ENCODE data around the gene NCEH1.
"Not testable (repeated sequence)": the region's sequence is repeated elsewhere in the genome, so short reads cannot be mapped to it uniquely, and the experiment has no call there.

DNA sequence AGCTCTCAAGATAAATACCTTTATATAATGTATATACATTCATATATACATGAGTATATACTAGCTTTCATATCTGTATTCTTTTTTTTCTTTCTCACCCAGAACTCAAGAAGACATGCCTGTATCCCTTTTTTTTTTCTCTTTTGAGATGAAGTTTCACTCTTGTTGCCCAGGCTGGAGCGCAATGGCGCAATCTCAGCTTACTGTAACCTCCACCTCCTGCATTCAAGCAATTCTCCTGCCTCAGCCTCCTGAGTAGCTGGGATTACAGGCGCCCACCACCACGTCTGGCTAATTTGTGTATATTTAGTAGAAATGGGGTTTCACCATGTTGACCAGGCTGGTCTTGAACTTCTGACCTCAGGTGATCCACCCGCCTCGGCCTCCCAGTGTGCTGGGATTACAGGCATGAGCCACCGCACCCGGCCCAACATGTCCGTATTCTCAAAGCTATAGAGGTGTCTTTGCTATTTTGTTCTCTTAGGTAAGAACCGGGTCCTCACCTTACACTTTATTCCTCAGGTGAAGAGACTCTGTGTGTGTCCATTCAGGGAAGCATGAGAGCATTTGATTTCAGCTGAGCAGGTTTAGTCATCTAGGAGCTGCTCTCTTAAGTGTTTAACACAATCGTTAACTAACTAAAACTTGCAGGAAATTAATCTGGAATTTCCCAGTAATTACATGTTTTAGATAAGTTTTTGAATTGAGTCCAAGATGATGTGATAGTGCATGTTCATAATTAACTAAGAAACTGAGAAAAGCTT, 115.8 kb downstream of the NCEH1 start:
- TF ChIP-seq, protein P1, sequence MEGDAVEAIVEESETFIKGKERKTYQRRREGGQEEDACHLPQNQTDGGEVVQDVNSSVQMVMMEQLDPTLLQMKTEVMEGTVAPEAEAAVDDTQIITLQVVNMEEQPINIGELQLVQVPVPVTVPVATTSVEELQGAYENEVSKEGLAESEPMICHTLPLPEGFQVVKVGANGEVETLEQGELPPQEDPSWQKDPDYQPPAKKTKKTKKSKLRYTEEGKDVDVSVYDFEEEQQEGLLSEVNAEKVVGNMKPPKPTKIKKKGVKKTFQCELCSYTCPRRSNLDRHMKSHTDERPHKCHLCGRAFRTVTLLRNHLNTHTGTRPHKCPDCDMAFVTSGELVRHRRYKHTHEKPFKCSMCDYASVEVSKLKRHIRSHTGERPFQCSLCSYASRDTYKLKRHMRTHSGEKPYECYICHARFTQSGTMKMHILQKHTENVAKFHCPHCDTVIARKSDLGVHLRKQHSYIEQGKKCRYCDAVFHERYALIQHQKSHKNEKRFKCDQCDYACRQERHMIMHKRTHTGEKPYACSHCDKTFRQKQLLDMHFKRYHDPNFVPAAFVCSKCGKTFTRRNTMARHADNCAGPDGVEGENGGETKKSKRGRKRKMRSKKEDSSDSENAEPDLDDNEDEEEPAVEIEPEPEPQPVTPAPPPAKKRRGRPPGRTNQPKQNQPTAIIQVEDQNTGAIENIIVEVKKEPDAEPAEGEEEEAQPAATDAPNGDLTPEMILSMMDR (IDR thresholded peaks at IDR 0.05 in 2 of 3, conservative IDR thresholded peaks at IDR 0.05 in 1 of 3; ENCODE audit: insufficient read depth in 2 of 3, low read depth in 1 of 3, low read length in 3 of 3) = not testable (repeated sequence)
- TF ChIP-seq MCM2 (IDR thresholded peaks at IDR 0.05; ENCODE audit: low read depth); ZFP30 (CRISPR knock-in tag; IDR thresholded peaks at IDR 0.05; ENCODE audit: borderline replicate concordance); SRSF9 (IDR thresholded peaks at IDR 0.05; ENCODE audit: borderline replicate concordance, low read depth, low read length); ZNF274 (IDR thresholded peaks at IDR 0.05; ENCODE audit: borderline replicate concordance, low read depth, low read length); RAD21 (CRISPR knock-in tag; conservative IDR thresholded peaks at IDR 0.05 in 1 of 2, IDR thresholded peaks at IDR 0.05 in 1 of 2); TBL1XR1 (IDR thresholded peaks at IDR 0.05; ENCODE audit: low read length in 2 of 2); EZH2 (IDR thresholded peaks at IDR 0.05; ENCODE audit: borderline replicate concordance, low read depth, low read length): not testable (repeated sequence)
- TF ChIP-seq, protein P2, sequence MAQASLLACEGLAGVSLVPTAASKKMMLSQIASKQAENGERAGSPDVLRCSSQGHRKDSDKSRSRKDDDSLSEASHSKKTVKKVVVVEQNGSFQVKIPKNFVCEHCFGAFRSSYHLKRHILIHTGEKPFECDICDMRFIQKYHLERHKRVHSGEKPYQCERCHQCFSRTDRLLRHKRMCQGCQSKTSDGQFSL (CRISPR knock-in tag; IDR thresholded peaks at IDR 0.05) = not testable (repeated sequence)
- TF ChIP-seq, protein P2 (tag; IDR thresholded peaks at IDR 0.05) = not testable (repeated sequence)
- peak; percentile 53 for TF ChIP-seq CEBPB (tag; IDR thresholded peaks at IDR 0.05)
- TF ChIP-seq, protein P3, sequence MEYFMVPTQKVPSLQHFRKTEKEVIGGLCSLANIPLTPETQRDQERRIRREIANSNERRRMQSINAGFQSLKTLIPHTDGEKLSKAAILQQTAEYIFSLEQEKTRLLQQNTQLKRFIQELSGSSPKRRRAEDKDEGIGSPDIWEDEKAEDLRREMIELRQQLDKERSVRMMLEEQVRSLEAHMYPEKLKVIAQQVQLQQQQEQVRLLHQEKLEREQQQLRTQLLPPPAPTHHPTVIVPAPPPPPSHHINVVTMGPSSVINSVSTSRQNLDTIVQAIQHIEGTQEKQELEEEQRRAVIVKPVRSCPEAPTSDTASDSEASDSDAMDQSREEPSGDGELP (CRISPR knock-in tag; IDR thresholded peaks at IDR 0.05; ENCODE audit: borderline replicate concordance) = not testable (repeated sequence)
- TF ChIP-seq, protein P4, sequence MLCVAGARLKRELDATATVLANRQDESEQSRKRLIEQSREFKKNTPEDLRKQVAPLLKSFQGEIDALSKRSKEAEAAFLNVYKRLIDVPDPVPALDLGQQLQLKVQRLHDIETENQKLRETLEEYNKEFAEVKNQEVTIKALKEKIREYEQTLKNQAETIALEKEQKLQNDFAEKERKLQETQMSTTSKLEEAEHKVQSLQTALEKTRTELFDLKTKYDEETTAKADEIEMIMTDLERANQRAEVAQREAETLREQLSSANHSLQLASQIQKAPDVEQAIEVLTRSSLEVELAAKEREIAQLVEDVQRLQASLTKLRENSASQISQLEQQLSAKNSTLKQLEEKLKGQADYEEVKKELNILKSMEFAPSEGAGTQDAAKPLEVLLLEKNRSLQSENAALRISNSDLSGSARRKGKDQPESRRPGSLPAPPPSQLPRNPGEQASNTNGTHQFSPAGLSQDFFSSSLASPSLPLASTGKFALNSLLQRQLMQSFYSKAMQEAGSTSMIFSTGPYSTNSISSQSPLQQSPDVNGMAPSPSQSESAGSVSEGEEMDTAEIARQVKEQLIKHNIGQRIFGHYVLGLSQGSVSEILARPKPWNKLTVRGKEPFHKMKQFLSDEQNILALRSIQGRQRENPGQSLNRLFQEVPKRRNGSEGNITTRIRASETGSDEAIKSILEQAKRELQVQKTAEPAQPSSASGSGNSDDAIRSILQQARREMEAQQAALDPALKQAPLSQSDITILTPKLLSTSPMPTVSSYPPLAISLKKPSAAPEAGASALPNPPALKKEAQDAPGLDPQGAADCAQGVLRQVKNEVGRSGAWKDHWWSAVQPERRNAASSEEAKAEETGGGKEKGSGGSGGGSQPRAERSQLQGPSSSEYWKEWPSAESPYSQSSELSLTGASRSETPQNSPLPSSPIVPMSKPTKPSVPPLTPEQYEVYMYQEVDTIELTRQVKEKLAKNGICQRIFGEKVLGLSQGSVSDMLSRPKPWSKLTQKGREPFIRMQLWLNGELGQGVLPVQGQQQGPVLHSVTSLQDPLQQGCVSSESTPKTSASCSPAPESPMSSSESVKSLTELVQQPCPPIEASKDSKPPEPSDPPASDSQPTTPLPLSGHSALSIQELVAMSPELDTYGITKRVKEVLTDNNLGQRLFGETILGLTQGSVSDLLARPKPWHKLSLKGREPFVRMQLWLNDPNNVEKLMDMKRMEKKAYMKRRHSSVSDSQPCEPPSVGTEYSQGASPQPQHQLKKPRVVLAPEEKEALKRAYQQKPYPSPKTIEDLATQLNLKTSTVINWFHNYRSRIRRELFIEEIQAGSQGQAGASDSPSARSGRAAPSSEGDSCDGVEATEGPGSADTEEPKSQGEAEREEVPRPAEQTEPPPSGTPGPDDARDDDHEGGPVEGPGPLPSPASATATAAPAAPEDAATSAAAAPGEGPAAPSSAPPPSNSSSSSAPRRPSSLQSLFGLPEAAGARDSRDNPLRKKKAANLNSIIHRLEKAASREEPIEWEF (CRISPR knock-in tag; IDR thresholded peaks at IDR 0.05) = not testable (repeated sequence)
- TF ChIP-seq, protein P5, sequence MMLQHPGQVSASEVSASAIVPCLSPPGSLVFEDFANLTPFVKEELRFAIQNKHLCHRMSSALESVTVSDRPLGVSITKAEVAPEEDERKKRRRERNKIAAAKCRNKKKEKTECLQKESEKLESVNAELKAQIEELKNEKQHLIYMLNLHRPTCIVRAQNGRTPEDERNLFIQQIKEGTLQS (IDR thresholded peaks at IDR 0.05) = not testable (repeated sequence)
- TF ChIP-seq, protein P5 (CRISPR knock-in tag; conservative IDR thresholded peaks at IDR 0.05) = not testable (repeated sequence)
